Brain pericyte (primary cell): Measurements from ENCODE around the gene ACOT11.

Source experiments
- DNase-seq: peaks from one replicate; pipeline ENCODE4 v3.0.0-alpha.2; 2012; ENCODE audit warnings: low read depth, low spot score

Gene ACOT11

DNA sequence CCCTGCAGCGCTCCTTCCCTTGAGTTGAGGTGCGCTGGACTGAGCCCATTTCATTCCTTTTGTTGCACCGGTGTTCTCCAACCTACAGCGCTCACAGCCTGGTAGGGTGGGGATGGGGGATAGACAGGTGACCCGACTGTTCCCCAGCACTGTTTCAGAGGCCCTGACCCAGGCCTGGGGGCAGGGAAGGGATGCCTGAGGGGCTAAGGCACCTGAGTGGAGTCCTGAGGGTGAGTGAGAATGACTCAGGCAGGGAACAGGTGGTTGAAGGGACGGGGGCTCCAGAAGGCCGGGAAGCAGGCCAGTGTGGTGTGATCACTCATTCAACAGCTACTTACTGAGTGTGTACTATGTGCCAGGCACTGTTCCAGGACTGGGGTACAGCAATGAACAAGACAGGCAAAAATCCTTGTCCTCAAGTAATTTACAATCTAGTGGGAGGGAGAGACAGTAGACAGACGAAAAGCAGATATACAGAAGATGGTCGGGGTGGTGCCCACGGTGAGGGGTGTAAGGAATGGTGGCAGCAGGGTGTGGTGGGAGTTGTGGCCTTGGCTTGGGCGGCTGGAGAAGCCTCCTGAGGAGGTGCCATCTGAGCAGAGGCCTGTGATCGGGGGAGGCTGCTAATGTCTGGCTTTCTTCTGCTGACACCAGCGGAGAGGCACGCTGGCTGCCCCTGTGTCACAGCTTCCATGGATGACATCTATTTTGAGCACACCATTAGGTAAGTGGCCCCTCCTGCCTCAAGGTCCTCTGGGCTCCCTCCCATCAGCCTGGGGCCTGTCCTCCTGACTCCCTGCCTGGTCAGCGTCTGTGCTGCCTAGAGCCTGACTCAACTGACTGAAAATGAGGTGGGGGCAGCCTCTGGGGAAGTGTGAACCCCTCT, 37.4 kb downstream of the ACOT11 start:
- no peak for DNase-seq

DNA sequence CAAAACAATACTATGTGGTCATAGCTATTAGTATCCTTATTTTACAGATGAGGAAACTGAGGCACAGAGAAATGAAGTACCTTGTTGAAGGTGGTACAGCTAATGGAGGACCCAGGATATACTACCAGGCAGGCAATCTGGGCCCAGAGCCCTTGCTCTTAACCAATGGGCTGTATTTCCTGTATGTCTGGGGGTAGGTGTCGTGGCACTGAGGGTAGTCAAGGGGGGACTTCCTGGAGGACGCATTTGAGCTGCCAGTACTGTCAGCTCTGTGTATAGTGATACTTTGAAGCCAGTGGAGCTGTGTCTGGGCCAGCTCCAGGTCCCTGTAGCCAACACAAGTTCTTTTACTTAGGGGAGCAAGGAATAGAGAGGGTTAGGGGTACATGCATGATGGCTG, 40.3 kb downstream of the ACOT11 start:
- no peak for DNase-seq

DNA sequence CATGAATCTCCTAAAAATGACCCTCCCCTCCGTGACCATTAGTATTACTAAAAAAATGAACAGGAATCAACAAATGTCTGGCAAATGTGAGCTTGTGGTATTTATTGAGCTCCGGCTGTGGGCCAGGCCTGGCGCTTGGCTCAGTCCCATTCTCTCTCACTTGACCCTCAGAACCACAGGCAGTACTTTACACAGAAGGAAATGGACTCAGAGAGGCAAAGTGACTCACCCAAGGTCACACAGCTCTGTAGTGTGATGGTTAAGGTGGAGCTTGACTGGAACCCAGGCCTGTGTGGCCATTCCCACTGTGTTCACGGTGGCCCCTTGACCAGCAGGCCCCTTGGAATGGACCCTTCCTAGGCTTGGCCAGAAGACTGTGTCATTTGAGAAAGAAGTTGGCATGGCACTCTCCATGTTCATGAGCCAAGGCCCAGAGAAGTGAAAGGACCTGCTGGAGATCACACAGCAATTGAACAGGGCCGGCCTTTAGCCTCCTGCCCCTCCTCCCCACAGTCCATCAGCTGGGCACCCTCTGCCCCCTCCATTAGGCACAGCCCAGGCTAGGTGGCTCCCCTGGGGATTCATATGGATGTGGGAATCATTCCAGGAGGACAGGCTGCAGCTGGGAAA, 43.2 kb downstream of the ACOT11 start:
- DNase-seq = no peak

DNA sequence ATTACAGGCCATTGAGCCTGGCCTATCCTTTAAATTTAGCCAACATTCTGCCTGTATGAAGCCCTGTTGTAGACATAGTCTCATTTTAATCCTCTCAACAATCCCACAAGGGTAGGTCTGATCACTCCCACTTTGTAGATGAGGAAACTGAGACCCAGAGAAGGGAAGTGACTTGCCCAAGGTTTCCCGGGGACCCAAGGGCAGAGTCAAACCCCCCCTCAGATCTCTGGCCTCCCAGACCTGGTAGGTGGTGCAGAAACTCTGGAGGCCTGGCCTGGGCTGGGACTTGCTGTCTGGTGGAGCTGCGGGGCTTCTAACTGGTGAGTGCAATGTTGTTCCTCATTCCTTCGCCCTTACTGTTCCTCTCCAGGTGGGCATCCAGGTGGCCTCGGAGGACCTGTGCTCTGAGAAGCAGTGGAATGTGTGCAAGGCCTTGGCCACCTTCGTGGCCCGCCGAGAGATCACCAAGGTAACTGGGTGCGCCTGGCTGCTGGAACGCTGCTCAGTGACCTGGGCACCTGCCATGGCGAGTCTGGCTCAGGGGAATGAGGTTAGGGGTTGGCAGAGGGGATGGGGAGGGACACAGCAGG, 45.6 kb downstream of the ACOT11 start:
- no peak for DNase-seq

DNA sequence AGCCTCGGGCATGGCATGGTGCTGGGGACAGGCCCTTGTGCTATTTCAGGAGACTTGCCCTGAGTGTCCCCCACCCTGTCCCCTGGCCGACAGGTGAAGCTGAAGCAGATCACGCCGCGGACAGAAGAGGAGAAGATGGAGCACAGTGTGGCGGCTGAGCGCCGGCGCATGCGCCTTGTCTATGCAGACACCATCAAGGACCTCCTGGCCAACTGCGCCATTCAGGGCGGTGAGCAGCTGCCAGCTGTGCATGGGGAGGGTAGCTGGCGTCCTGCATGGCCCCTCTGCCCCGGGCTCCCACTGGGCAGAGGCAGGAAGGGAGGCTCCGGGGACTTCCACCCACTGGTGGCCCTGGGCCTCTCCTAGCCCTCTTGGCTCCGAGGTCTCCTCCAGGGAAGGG, 46.4 kb downstream of the ACOT11 start:
- DNase-seq = no peak

DNA sequence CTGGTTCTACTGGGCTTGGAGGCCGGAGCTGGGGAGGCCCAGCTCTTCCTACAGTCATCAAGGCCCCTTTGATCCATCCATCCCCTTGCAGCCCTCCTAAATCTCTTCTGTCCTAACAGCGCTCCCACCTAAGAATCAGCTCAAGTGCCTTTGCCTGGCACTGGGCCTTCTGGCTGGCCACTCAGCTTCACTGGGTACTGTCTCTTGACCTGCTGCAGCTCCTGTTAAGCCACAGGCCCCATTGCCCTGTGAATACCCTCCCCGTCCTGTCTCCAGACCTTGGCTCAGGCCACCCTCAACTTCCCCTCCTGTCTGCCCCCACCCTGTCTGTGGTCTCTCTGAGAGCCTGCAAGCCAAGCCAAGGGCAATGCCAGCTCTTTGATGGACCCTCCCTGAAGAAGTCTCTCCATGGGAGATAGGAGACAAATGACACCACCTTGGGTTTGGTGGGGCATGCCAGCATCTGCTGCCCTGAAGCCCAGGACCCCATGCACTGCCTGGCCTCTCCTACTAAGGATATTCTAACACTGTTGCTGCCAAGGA, 48.0 kb downstream of the ACOT11 start:
- no peak for DNase-seq

DNA sequence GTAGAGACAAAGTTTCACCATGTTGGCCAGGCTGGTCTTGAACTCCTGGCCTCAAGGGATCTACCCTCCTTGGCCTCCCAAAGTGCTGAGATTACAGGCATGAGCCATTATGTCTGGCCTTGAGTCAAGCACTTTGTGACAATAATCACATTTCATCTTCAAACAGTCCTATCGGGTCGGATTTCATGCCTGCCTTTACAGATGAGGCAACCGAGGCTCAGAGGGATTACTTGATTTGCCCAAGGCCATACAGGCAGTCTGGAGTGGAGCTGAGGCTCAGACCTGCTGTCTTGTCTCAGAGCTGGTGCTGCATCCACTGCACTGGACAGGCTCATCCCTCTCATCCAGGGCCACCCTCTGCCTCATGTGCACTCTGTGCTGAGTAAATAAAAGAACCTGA, 48.7 kb downstream of the ACOT11 start:
- DNase-seq = no peak

DNA sequence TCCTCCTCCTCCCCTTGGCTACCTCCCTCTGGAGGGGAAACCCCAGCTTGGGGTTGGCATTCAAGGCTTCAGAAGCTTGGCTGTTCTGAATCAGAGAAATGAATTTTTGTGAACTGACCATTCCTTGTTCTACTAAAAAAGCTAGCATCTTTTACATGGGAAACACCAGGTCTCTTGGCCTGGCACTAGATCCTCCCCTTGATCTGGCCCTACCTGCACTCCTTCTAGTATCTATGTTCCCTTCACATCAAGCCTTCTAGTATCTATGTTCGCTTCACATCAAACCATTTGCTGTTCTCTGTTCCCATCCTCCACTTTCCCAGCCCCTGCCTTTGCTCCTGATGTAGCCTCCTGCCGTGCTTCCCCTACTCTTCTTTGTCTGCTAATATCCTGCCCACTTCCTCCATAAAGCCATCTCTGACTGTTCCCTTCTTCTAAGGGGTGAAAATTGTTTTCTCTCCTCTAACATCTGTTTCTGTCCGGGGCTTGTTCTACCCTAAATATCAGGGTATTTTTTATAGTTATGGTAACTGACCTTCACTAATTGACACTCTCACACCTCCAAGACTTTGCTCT, 49.5 kb downstream of the ACOT11 start:
- DNase-seq = no peak

DNA sequence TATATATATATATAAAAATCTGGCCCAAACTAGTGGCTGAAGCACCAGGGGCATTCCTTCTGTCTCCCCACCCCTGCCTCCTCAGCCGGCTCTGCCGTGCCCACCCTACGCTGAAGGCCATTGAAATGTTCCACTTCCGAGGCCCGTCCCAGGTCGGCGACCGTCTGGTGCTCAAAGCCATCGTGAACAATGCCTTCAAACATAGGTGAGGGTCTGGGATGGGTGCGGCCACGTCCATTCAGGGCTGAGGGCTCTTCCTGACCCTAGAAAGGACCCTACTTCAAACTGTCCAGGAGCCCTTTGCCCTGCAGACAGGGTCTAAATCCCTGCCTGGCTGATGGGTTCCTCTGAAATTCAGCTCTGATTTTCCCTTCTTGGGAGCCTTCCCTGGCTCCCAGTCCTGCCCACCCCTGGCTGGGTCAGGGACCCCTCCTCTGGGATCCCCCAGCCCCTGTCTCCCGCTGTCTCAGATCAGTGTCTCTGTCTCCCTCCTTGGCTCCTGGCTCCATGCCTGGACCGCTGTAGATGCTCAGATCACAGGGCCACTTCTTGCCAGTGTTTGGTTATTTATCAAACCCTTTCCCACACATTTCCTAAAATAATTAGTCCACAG, 51.3 kb downstream of the ACOT11 start:
- no peak for DNase-seq

DNA sequence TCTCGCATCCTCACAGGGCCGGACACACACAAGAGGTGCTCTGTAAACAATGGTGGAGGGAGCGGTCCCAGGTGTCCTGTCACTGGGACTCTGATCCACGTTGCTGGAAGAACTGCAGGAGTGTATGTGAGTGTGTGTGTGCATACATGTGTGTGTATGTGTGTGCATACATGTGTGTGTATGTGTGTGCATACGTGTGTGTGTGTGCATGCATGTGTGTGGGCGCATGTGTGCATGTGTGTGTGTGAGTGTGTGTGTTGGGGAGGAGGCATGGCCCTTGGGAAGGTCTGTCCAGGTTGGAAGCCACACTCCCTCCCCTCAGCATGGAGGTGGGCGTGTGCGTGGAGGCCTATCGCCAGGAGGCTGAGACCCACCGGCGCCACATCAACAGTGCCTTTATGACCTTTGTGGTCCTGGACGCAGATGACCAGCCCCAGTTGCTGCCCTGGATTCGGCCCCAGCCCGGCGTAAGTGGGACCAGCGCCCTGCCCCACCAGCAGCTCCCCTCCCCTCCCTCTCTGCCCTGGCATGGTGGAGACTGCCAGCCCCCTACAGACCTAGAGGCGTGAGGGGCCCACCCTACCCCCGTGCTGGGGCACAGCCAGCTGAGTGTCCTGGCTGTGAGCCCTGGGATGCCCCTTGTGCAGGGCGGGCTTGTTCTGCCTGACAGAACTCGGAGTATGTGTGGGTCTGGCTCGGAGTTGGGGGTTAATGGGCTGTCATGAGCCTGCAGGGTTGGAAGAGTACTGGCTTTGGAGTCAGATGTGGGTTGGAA, 53.1 kb downstream of the ACOT11 start:
- no peak for DNase-seq

DNA sequence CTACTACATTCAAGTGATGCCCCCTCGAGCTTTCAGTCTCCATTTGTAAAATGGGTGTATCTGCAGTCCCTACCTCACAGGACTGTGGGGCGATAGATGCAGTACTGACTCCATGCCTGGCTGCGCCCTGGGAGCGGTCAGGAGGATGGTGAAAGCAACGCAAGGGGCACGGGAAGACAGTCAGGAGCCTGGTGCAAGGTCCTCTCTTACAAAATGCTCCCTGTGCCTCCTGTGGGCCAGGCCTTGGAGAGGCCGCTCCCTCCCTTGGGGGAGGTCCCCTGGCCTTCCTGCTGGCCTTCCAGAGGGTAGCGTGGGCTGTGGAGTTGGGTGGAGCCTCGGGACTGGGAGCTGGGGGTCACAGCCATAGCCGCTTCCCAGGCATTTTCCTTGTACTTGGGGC, 53.7 kb downstream of the ACOT11 start:
- DNase-seq = no peak

DNA sequence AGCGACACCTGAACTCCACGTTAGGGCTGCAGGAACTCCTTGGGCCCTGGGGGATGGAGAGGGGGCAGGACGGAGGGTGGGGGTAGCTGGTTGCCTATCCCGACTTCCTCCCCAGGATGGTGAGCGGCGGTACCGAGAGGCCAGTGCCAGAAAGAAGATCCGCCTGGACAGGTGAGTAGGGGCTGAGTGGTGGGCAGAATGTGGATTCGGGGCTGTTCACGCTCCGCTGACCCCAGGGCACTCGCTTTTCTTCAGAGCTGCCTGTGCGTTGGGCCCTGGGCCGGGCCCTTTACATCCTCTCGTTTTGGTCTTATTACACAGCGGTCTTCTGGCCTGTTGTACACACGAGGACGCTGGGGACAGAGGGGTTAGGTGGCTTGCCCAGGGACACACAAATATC, 54.5 kb downstream of the ACOT11 start:
- no peak for DNase-seq

DNA sequence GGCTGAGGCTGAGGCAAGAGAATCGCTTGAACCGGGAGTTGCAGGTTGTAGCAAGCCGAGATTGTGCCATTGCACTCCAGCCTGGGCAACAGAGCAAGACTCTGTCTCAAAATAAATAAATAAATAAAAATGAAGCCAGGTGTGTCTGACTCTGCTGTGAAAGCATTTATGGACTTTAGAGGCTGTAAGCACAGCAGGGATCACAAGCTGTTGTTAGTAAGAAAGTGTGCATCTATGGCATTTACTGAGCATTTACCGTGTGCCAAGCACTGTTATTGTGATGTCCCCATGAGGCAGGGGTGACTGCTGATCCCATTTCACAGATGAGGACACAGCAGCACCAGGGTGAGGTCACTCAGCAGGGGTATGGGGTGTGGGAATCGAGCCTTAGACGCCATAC, 55.2 kb downstream of the ACOT11 start:
- DNase-seq = no peak

DNA sequence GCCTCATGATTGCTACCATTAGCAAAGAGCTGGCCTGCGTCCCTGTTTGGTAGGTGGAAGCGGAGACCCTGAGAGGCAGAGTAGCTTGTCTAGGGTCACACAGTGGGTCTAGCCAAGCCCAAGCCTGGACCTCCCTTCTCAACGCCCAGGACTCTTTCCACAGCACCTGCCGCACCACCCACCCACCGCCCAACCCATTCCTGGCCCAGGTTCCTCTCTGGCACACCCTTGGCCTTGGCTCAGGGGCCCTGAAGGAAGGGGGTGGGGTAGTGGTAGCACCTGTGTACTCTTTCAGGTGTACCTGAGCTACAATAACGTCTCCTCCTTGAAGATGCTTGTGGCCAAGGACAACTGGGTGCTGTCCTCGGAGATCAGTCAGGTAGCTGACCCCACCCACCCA, 56.0 kb downstream of the ACOT11 start:
- DNase-seq = no peak

DNA sequence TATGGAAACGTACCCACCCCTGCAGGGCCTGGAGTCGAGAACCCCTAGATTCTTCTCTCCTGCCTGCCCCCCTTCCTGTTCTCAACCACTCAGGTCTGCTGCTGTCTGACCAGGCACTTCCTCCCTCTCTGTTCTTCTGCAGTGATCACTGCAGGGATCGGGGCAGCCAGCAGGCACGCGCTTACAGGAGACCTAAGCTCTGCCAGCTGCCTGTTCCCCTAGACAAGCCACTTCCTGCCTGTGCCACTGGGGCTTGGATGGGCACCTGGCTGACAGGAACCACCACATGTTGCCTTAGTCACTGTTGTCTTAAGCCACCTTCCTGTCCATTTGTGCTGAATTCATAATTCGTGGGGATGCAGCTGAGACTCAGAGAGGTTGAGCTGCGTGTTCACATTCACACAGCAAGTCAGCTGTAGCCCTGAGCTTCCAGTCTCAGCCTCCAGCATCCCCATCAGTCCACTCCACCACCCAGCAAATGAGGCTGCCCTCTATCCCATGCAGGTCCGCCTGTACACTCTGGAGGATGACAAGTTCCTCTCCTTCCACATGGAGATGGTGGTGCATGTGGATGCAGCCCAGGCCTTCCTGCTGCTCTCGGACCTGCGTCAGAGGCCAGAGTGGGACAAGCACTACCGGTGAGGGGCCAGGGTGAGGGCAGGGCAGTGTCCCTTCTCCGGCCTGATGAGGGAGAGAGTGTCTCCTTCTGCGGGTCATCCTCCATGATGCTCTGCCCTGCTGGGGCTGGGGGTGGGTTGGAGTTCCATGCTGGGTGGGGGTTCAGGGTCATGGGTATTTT, 56.7 kb downstream of the ACOT11 start:
- DNase-seq = no peak

DNA sequence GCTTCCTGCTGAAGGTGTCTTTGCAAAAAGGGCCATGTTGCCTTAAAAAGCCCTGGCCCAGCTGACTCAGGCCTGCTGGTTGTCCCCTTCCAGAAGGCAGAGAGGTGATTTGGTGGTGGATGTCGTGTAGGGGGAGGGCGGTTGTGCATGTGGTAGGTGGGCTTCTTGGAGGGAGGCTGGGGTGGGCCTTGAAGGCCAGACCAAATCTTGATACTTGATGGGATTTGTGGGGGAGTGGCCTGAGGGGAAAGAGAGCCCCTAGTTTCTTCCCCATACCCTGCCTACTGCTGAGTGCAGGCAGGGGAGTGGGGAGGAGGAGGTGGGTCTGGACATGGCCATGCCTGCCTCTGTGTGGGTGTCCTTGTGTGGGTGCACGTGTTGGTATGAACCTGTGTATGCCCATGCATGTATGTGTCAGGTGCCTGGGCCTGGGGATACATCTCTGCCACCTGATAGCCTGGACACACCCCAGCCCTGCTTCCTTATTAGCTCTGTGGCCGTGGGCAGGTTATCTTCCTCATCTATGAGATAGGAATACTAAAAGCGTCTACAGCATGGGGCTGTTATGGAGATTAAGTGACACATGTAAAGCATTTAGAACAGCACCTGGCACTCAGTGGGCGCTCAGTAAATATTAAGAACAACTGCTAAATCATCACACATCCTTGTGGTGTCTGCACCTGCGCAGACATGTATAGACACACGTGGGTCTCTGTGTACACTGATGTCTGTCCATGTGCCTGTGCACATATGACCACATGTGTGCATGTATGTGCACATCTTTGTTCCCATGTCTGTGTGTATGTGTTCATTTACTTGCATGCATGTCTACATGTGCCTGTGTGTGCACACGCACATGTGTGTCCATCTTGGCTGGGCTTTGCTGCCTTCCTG, 58.3 kb downstream of the ACOT11 start:
- no peak for DNase-seq

DNA sequence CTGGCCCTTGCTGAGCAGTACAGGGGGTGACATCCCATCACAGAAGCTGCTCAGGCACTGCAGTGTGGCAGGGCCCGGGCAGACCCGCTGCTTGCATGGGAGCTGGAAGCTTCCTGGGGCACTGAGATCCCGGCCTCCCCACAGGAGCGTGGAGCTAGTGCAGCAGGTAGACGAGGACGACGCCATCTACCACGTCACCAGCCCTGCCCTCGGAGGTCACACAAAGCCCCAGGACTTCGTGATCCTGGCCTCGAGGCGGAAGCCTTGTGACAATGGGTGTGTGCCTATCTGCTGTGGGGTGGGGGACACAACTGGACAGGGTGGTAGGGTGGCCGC, 58.9 kb downstream of the ACOT11 start:
- DNase-seq = no peak

DNA sequence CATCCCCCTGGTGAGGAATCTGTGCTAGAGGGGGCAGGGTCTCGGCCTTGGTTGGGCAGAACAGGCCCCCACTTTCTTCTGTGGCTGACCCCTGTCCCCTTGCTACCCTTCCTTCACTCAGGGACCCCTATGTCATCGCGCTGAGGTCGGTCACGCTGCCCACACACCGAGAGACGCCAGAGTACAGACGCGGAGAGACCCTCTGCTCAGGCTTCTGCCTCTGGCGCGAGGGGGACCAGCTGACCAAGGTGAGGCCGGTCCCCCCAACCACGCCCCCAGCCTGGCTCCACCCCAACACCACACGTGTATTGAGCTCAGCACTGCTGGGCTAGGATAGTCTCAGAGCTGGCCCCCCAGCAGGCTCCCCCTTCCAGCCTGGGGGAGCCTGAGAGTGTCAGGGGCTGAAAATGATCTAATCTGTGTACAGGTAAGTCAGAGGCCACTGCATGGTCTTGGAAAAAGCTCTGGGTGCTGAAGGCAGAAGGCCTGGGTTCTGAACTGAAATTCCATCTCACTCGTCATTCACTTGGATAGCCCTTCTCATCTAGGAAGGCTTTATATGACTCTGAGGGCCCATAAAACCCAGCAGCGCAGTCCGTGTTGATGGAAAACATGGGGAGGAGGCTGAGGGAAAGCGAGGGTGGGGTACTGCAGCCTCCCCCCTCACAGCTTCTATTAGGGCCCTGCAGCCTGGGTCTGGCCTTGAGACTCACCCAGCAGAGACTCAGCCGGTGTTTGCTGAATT, 60.0 kb downstream of the ACOT11 start:
- DNase-seq = no peak
